Measurements from ENCODE around the gene TMIE. TPM values are rescaled to one million over a fixed set of nuclear protein-coding genes. Genes with fewer than 3 reads are reported as not detected.

TMIE gene
- total RNA-seq, 1 experiment from 2014 or later: 1.1 TPM

DNA sequence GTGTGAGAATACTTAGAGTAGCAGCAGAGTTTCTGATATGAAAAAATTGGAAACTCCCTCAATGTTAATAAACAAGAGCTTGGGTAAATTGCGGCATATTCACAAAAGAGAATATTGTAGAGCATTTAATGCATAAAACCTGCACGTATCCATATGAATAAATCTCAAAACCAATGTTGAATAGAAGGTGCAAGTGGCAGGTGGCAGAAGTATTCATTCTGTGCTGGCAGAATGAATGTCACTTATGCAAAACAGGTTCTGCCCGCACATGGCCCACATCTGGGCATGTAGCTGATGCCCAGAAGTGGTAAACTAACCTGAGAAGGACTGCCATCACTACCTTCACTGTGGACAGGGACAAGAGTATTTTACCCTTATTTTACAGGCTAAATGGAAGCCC is 30.6 kb downstream of the TMIE start:
- ChIA-PET CTCF (no interaction called here), POLR2A (no interaction called here)
- no TSS peak for BruUV-seq (replicated peaks)
- ATAC-seq (no peak), DNase-seq (ENCODE audit: low read depth, low spot score) (no peak)
- in situ Hi-C loops (cut with HindIII; ENCODE audit: low pct_unique_long_range_greater_than_20kb, low sequenced_read_pairs): no loop called here
- H3K27me3 ChIP-seq (ENCODE audit: control insufficient read depth, insufficient read depth, low read length): no peaks in the 10 kb centered on the region
- no peaks in the 10 kb centered on the region for H3K9me3 ChIP-seq (ENCODE audit: control insufficient read depth, insufficient read depth, low read depth, low read length)
- H3K4me3 ChIP-seq (ENCODE audit: low read depth in 2 of 2, low read length in 2 of 2): no peak overlapping the region
- intact Hi-C loops (cut with micrococcal nuclease; ENCODE audit: unreplicated experiment): no loop called here
- no peak overlapping the region for H3K27ac ChIP-seq (ENCODE audit: low read length)
- no peaks in the 10 kb centered on the region for H3K36me3 ChIP-seq (ENCODE audit: control insufficient read depth, insufficient read depth, low read length)
- H3K4me1 ChIP-seq (ENCODE audit: control insufficient read depth, insufficient read depth, low read length): no peaks in the 10 kb centered on the region
- TF ChIP-seq, protein P1, sequence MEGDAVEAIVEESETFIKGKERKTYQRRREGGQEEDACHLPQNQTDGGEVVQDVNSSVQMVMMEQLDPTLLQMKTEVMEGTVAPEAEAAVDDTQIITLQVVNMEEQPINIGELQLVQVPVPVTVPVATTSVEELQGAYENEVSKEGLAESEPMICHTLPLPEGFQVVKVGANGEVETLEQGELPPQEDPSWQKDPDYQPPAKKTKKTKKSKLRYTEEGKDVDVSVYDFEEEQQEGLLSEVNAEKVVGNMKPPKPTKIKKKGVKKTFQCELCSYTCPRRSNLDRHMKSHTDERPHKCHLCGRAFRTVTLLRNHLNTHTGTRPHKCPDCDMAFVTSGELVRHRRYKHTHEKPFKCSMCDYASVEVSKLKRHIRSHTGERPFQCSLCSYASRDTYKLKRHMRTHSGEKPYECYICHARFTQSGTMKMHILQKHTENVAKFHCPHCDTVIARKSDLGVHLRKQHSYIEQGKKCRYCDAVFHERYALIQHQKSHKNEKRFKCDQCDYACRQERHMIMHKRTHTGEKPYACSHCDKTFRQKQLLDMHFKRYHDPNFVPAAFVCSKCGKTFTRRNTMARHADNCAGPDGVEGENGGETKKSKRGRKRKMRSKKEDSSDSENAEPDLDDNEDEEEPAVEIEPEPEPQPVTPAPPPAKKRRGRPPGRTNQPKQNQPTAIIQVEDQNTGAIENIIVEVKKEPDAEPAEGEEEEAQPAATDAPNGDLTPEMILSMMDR (IDR thresholded peaks at IDR 0.05): no peak
- TF ChIP-seq, protein P2, sequence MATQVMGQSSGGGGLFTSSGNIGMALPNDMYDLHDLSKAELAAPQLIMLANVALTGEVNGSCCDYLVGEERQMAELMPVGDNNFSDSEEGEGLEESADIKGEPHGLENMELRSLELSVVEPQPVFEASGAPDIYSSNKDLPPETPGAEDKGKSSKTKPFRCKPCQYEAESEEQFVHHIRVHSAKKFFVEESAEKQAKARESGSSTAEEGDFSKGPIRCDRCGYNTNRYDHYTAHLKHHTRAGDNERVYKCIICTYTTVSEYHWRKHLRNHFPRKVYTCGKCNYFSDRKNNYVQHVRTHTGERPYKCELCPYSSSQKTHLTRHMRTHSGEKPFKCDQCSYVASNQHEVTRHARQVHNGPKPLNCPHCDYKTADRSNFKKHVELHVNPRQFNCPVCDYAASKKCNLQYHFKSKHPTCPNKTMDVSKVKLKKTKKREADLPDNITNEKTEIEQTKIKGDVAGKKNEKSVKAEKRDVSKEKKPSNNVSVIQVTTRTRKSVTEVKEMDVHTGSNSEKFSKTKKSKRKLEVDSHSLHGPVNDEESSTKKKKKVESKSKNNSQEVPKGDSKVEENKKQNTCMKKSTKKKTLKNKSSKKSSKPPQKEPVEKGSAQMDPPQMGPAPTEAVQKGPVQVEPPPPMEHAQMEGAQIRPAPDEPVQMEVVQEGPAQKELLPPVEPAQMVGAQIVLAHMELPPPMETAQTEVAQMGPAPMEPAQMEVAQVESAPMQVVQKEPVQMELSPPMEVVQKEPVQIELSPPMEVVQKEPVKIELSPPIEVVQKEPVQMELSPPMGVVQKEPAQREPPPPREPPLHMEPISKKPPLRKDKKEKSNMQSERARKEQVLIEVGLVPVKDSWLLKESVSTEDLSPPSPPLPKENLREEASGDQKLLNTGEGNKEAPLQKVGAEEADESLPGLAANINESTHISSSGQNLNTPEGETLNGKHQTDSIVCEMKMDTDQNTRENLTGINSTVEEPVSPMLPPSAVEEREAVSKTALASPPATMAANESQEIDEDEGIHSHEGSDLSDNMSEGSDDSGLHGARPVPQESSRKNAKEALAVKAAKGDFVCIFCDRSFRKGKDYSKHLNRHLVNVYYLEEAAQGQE (IDR thresholded peaks at IDR 0.05; ENCODE audit: insufficient read depth in 1 of 2, low read depth in 2 of 2, low read length in 1 of 2): no peak
- TF ChIP-seq SIN3A (IDR thresholded peaks at IDR 0.05; ENCODE audit: borderline replicate concordance, insufficient read depth, low read depth, low read length) (no peak), TCF7L2 (IDR thresholded peaks at IDR 0.05; ENCODE audit: low read depth, low read length) (no peak), POLR2AphosphoS5 (IDR thresholded peaks at IDR 0.05; ENCODE audit: low read depth, low read length) (no peak)

DNA sequence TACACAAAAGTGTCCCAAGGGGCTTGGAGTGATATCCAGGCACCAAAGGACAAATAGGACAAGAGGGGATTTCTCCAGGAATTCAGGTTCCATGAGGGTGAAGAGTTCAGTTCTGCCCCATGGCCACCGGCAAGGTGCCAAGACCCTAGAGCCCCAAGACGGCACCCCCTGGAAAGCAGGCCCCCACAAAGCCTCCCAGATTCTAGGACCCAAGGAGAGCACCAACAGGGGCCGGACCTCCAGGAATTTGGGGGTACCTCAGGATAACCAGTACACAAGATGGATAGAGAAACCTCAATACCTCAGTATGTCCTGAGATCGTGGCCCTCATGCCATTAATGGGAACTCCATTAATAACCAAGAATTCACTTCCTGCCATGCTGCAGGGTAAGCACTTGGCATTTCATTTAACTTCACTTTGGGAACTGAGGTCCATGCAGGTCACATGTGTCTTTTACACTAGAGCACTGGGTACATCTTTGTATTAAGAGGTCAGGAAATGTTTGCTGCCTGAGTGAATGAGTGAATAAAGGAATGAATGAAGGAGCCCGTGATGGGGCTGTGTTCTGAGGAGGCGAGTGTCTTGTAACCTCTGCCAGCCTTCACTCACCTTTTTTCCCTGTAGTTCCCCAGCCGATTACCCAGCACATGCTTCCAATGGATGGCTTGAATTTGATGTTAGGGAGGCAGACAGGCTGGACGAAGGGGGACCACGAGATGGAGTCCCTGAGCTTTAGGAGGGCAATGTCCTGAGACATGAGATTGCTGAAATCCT is 32.0 kb downstream of the TMIE start:
- CTCF ChIA-PET: no interaction called here
- in situ Hi-C loops (cut with HindIII; ENCODE audit: low pct_unique_long_range_greater_than_20kb, low sequenced_read_pairs): no loop called here
- H3K36me3 ChIP-seq (ENCODE audit: control insufficient read depth, insufficient read depth, low read length): no peaks in the 10 kb centered on the region

More for the DNA sequence above, 32.0 kb downstream of the TMIE start:
- no peaks in the 10 kb centered on the region for H3K27me3 ChIP-seq (ENCODE audit: control insufficient read depth, insufficient read depth, low read length)
- POLR2A ChIA-PET: no interaction called here
- BruUV-seq (replicated peaks): no TSS peak
- H3K4me1 ChIP-seq (ENCODE audit: control insufficient read depth, insufficient read depth, low read length): no peaks in the 10 kb centered on the region
- no peak overlapping the region for H3K27ac ChIP-seq (ENCODE audit: low read length)
- intact Hi-C loops (cut with micrococcal nuclease; ENCODE audit: unreplicated experiment): no loop called here
- H3K9me3 ChIP-seq (ENCODE audit: control insufficient read depth, insufficient read depth, low read depth, low read length): no peaks in the 10 kb centered on the region
- no peak for DNase-seq (ENCODE audit: low read depth, low spot score)
- no peak overlapping the region for H3K4me3 ChIP-seq (ENCODE audit: low read depth in 2 of 2, low read length in 2 of 2)
- TF ChIP-seq, protein P2 (IDR thresholded peaks at IDR 0.05; ENCODE audit: insufficient read depth in 1 of 2, low read depth in 2 of 2, low read length in 1 of 2): no peak
- TF ChIP-seq SIN3A (IDR thresholded peaks at IDR 0.05; ENCODE audit: borderline replicate concordance, insufficient read depth, low read depth, low read length) (no peak), POLR2AphosphoS5 (IDR thresholded peaks at IDR 0.05; ENCODE audit: low read depth, low read length) (no peak), TCF7L2 (IDR thresholded peaks at IDR 0.05; ENCODE audit: low read depth, low read length) (no peak)
- TF ChIP-seq, protein P1 (IDR thresholded peaks at IDR 0.05): no peak; the same call in 1 of the 2 replicates
- peak; percentile 68 for ATAC-seq
